Measurements from ENCODE around the gene SYCP3.

DNA sequence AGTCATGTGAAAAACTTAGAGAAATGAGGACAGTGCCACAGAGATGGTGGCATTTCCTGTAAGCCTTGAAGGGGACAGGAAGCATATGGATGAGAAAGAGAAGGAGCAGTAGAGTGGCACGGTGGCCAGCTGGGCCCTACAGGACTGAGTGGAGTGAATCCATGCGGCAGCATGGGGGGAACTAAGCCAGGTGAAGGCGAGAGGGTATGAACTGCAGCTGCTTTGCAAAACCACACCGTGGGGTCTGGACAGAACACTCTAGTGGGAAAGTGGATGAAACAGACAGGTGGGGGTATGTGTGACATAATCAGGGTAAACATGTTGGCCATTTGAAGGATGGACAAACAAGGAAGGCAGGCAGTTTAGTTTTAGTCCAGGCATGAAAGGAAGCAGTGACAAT, 10.4 kb upstream of the SYCP3 start:
- TF ChIP-seq EZH2 (IDR thresholded peaks at IDR 0.05; ENCODE audit: insufficient read depth, poor library complexity, severe bottlenecking) (no peak), EZH2phosphoT487 (IDR thresholded peaks at IDR 0.05; ENCODE audit: insufficient read depth, low read depth) (no peak)

Measured in GM23248 (cell line).